Measurements from ENCODE around the gene CTAG1A. TPM values are rescaled to one million over a fixed set of nuclear protein-coding genes. Genes with fewer than 3 reads are reported as not detected.

Gene CTAG1A
- total RNA-seq, 1 donor from 2014 or later = not detected

GRCh38 chrX:154592505-154592904, 7.6 kb downstream of the CTAG1A start:
- no peak overlapping the region for H3K4me3 ChIP-seq
- H2AFZ ChIP-seq (replicated peaks) = no peak overlapping the region
- Mint-ChIP-seq H3K36me3 (no peaks in the 10 kb centered on the region), H3K27ac (no peak overlapping the region), H3K9me3 (peaks cover 34% of the 10 kb centered on the region), H3K27me3 (ENCODE audit: insufficient read depth, low read depth) (peaks cover 11% of the 10 kb centered on the region), H3K4me1 (peaks cover 8% of the 10 kb centered on the region), H3K4me3 (no peak overlapping the region)
- no peak overlapping the region for H3K9ac ChIP-seq
- H3K4me2 ChIP-seq = no peak overlapping the region
- H3F3A ChIP-seq (ENCODE audit: low read depth) = no peaks in the 10 kb centered on the region
- H3K36me3 ChIP-seq = no peaks in the 10 kb centered on the region
- no peak for DNase-seq (ENCODE audit: low spot score)
- H3K79me2 ChIP-seq (ENCODE audit: low read depth) = no peaks in the 10 kb centered on the region
- H4K20me1 ChIP-seq (ENCODE audit: low read depth) = no peaks in the 10 kb centered on the region
- H3K4me1 ChIP-seq = no peaks in the 10 kb centered on the region
- no peak for TF ChIP-seq EZH2phosphoT487 (IDR thresholded peaks at IDR 0.05)
- no peaks in the 10 kb centered on the region for H3K9me3 ChIP-seq (ENCODE audit: low read depth)
- no peak overlapping the region for H3K27ac ChIP-seq
- no peaks in the 10 kb centered on the region for H3K27me3 ChIP-seq

- H3K27ac Mint-ChIP-seq = no peak overlapping the region
- Histone ChIP-seq H3K4me3 (no peak overlapping the region), H3K9ac (no peak overlapping the region), H3K9me3 (ENCODE audit: low read depth) (no peaks in the 10 kb centered on the region), H3K79me2 (ENCODE audit: low read depth) (no peaks in the 10 kb centered on the region), H3K27me3 (no peaks in the 10 kb centered on the region), H3K27ac (no peak overlapping the region), H3K36me3 (no peaks in the 10 kb centered on the region), H2AFZ (replicated peaks) (no peak overlapping the region), H3K4me2 (no peak overlapping the region), H3F3A (ENCODE audit: low read depth) (no peaks in the 10 kb centered on the region), H3K4me1 (no peaks in the 10 kb centered on the region), H4K20me1 (ENCODE audit: low read depth) (no peaks in the 10 kb centered on the region)
- H3K27me3 Mint-ChIP-seq (ENCODE audit: insufficient read depth, low read depth) = peaks cover 11% of the 10 kb centered on the region
- no peak for DNase-seq (ENCODE audit: low spot score)
- H3K4me3 Mint-ChIP-seq = no peak overlapping the region
- peaks cover 8% of the 10 kb centered on the region for H3K4me1 Mint-ChIP-seq
- H3K36me3 Mint-ChIP-seq = no peaks in the 10 kb centered on the region
- H3K9me3 Mint-ChIP-seq = peaks cover 40% of the 10 kb centered on the region
- TF ChIP-seq EZH2phosphoT487 (IDR thresholded peaks at IDR 0.05) = no peak
Measured at GRCh38 chrX:154593201-154593600, 8.3 kb downstream of the CTAG1A start.

DNA sequence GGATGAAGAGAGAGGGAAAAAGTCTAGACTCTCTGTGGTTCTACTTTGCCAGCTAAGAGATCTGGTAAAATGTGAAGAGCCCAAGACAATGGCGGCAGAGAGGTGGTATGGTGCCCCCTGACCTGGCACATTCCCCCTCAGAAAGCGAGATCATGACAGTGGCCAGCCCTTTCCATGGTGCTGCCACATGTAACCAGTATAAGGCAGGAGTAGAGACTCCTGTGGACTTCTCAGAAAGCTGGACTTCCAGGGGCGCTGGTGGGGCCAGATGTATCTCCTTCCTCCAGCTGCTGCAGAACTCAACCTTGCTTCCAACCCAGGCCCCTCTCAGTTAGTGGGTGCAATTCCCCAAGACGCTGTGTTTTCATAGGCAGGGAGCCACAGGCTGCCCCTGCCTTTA, 9.6 kb downstream of the CTAG1A start:
- Histone ChIP-seq H3K4me1 (no peaks in the 10 kb centered on the region), H3K27me3 (no peaks in the 10 kb centered on the region), H3K79me2 (ENCODE audit: low read depth) (no peaks in the 10 kb centered on the region), H3K9ac (no peak overlapping the region), H3K4me2 (no peak overlapping the region), H3F3A (ENCODE audit: low read depth) (no peaks in the 10 kb centered on the region), H3K4me3 (no peak overlapping the region), H4K20me1 (ENCODE audit: low read depth) (no peaks in the 10 kb centered on the region), H3K36me3 (no peaks in the 10 kb centered on the region), H2AFZ (replicated peaks) (no peak overlapping the region), H3K27ac (no peak overlapping the region), H3K9me3 (ENCODE audit: low read depth) (no peaks in the 10 kb centered on the region)
- peaks cover 40% of the 10 kb centered on the region for H3K9me3 Mint-ChIP-seq
- H3K36me3 Mint-ChIP-seq = no peaks in the 10 kb centered on the region
- no peak for DNase-seq (ENCODE audit: low spot score)
- H3K27me3 Mint-ChIP-seq (ENCODE audit: insufficient read depth, low read depth) = peaks cover 11% of the 10 kb centered on the region
- no peak overlapping the region for H3K4me3 Mint-ChIP-seq
- TF ChIP-seq EZH2phosphoT487 (IDR thresholded peaks at IDR 0.05) (no peak), EZH2 (IDR thresholded peaks at IDR 0.05) (no peak)
- TF ChIP-seq, protein P1, sequence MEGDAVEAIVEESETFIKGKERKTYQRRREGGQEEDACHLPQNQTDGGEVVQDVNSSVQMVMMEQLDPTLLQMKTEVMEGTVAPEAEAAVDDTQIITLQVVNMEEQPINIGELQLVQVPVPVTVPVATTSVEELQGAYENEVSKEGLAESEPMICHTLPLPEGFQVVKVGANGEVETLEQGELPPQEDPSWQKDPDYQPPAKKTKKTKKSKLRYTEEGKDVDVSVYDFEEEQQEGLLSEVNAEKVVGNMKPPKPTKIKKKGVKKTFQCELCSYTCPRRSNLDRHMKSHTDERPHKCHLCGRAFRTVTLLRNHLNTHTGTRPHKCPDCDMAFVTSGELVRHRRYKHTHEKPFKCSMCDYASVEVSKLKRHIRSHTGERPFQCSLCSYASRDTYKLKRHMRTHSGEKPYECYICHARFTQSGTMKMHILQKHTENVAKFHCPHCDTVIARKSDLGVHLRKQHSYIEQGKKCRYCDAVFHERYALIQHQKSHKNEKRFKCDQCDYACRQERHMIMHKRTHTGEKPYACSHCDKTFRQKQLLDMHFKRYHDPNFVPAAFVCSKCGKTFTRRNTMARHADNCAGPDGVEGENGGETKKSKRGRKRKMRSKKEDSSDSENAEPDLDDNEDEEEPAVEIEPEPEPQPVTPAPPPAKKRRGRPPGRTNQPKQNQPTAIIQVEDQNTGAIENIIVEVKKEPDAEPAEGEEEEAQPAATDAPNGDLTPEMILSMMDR (IDR thresholded peaks at IDR 0.05) = no peak
- H3K27ac Mint-ChIP-seq = no peak overlapping the region
- peaks cover 8% of the 10 kb centered on the region for H3K4me1 Mint-ChIP-seq

- Histone ChIP-seq H3K4me2 (no peak overlapping the region), H3K9me3 (ENCODE audit: low read depth) (no peaks in the 10 kb centered on the region), H3K36me3 (no peaks in the 10 kb centered on the region), H3K9ac (no peak overlapping the region), H3F3A (ENCODE audit: low read depth) (no peaks in the 10 kb centered on the region), H3K4me1 (no peaks in the 10 kb centered on the region), H4K20me1 (ENCODE audit: low read depth) (no peaks in the 10 kb centered on the region), H3K4me3 (no peak overlapping the region), H3K27me3 (no peaks in the 10 kb centered on the region), H3K27ac (no peak overlapping the region), H2AFZ (replicated peaks) (no peak overlapping the region), H3K79me2 (ENCODE audit: low read depth) (no peaks in the 10 kb centered on the region)
- H3K4me1 Mint-ChIP-seq = peaks cover 8% of the 10 kb centered on the region
- H3K27ac Mint-ChIP-seq = no peak overlapping the region
- no peak overlapping the region for H3K4me3 Mint-ChIP-seq
- TF ChIP-seq, protein P1 (IDR thresholded peaks at IDR 0.05) = no peak
- TF ChIP-seq EZH2 (IDR thresholded peaks at IDR 0.05) = no peak
- TF ChIP-seq EZH2phosphoT487 (IDR thresholded peaks at IDR 0.05) = no peak
- no peak for DNase-seq (ENCODE audit: low spot score)
- peaks cover 11% of the 10 kb centered on the region for H3K27me3 Mint-ChIP-seq (ENCODE audit: insufficient read depth, low read depth)
- H3K9me3 Mint-ChIP-seq = peaks cover 43% of the 10 kb centered on the region
- H3K36me3 Mint-ChIP-seq = no peaks in the 10 kb centered on the region
Measured at GRCh38 chrX:154595559-154596249, 10.8 kb downstream of the CTAG1A start.

Measured in neural progenitor cell (in vitro differentiated cells).